Metanephros (tissue), 1 donor: Measurements from ENCODE around the gene SYMPK. TPM values are rescaled to one million over a fixed set of nuclear protein-coding genes. Genes with fewer than 3 reads are reported as not detected.

ENCODE experiments used
- total RNA-seq: library from RNA; depleted of rRNA; stranded (reverse); fragments of >200 nt; gene quantifications from one replicate; pipeline ENCODE4 v1.2.3, GENCODE V29; 2014

The SYMPK gene
- total RNA-seq, result 43.7 TPM

DNA sequence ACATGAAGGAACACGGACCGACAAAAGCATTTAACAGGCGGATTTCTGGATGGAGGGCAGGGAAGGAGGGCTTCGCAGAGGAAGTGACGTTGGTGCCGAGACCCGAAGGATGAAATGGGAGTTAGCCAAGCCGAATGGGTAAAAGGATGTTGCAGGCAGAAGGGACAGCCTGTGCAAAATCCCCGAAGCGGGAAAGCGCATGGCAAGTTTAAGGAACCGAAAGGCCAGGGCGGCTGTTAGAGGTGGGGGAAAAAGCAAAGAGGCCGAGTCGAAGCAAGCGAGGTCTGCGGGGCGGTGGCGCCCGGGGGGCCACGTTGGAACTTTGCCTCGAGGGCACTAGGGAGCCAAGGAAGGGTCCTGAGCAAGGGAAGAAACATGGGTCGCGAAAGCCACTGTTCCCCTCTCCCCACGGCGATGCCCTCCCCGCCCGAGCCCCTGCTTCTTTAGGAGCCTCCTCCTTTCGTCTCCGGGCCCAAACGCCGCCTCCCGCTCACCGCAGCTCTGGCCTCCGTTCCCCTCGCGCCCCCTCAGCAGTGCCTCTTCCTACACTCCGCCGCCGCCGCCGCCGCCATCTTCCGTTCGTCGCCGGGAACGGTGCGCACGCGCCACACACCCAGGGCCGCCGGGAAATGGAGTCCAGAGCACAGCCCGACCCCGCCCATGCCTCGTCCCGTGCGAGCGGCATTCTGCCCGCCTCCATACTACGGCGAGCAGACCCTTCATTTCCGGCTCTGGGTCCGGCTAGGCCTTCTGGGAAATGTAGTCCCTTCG lies at the start of gene SYMPK:
Gene SYMPK, minus strand, starts transcription at position 584 of the 771 bp plus-strand sequence. CDS start 8,652 bp downstream, outside the sequence.

DNA sequence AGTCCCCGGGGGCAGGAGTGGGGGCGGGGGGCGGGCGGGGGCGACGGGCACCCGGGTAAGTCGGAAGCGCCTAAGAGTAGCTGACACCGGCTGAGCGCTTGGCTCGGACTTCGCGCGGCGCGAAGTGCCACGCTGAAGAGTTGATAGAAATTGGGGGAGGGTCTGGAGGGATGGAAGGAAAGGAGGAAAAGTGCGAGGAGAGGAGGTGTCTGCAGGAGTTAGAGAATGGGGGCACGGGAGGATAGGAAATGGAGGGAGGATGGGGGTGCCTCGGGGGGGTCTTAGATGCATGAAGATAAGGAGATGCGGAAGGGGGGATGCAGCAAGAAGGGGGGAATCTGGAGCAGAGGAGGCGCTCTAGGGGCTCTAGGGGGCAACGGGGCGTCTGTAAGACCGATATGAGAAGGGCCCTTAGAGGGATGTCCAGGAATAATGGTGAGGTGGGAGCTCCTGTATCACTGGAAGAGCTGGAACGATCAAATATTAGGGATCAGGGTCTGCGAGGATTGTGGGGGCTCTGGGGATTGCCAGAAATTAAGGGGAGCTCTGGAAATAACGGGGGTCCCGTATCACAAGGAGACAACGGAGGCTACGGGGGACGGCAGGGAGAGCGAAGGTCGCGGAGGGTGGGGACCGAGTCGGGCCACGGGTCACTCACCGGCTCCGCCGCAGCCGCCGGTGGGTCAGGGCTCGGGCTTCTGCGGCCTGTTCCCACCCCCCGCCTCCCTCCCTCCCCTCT lies 39.1 kb upstream of the SYMPK start, which contains the start of gene MYPOP:
Gene MYPOP, minus strand, starts transcription at position 702 of the 739 bp plus-strand sequence. CDS start 840 bp downstream, outside the sequence.

DNA sequence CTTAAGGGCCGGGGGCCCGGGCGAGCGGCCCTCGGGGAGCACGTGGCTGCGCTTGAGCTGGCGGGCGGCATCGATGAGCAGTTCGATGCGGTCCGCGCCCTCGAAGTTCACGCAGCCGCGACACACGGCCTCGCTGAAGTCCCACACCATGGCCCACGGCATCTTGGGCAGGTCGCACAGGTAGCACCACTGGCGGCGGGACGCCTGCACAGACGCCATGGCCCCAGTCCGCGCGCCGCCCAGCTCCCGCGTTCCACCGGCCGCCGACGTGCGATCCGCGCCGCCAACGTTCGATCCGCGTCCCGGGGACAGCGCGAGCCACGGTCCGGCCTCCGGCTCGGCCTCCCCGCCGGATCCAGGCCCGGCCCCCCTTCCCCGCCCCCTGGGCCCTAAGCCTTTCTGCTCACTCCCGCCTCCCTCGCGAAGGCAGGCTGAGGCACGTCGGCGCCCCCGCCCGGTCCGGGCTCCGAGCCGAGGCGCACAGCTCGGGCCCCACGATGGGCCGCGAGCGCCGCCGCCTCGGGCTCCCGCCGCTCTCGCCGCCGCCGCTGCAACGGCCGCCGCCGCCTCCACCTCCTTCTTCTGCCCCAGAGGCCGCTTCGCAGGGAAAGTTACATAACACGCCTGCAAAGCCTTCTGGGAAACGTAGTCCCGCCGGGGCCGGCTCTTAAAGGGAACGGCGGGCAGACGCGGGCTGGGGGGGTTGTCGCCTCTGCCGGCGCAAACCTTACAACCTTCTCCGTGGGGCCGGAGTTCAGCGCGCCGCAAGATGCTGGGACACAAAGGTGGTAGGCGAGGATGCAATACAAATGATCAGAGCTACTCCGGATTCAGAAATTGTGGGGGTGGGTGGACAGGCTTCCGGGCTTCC lies 22.8 kb upstream of the SYMPK start, which contains the start of gene IRF2BP1:
Gene IRF2BP1, minus strand, starts transcription at position 586 of the 871 bp plus-strand sequence. Its CDS starts 367 bp downstream, at position 219.

DNA sequence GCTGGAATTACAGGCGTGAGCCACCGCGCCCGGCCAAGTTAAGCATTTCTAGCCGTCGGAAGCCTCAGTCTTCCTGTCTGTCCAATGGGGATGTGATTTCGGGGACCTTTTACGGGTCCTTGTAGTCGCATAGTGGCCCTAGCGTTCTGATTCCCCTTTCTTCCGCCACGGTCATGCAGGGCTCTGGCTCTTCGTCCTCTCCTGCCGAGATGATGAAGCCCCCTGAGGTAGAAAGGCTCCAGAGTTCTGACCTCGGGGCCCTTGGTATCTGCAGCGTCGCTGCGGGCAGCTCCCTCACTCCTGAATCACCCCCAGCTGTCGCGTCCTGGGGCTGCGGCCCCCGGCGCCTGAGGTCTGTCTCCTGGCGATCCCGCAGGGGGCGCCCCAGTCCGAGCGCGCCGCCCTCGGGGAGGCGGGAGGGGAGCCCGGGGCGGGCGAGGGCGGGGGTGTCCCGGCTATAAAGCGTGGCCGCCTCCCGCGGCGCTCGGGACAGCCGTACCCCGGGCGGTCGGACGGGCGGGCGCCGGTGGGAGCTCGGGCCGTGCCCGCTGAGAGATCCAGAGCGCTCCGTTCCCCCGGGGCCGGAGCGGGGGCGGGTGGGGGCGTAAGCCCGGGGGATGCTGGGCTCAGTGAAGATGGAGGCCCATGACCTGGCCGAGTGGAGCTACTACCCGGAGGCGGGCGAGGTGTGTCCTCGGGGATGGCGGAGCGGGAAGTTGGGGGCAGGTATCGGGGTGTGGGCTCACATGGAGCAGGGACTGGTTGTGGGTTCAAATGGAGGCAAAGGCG lies 1.1 kb upstream of the SYMPK start, which contains the start of gene FOXA3:
Gene FOXA3, plus strand, starts transcription at position 487 of the 789 bp plus-strand sequence. Its CDS starts 131 bp downstream, at position 618.

DNA sequence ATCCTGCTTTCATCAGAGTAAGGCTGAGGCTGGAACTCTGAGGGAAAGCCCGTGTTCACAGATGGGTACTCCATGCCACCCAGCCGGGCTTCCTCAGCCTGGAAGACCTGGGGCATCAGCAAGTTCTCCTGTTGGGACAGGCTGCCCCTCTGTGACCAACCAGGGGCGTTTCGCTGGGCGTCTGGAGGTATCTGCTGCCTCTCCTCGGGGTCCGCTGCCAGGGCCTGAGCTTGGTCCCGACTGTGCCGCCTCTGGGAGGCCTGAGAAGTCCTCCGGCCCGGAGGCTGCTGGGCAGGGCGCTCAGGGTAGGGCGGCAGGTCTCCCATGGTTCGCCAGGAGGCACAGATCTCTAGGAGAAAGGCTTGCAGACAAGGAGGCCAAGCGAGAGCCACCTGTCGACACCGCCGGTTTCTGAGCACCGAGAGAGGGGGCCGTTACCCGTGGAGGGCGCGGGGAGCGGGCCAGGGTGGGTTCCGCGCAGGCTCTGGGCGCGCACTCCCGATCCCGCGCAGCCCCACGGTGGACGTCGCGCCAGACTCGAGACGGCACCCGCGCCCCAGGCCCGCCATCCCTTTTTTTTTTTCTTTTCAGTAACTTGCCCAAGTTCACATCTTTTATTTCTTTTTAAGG lies 48.0 kb downstream of the SYMPK start, which contains the start of gene RSPH6A:
Gene RSPH6A, minus strand, starts transcription at position 458 of the 630 bp plus-strand sequence. Its CDS starts 132 bp downstream, at position 326.

DNA sequence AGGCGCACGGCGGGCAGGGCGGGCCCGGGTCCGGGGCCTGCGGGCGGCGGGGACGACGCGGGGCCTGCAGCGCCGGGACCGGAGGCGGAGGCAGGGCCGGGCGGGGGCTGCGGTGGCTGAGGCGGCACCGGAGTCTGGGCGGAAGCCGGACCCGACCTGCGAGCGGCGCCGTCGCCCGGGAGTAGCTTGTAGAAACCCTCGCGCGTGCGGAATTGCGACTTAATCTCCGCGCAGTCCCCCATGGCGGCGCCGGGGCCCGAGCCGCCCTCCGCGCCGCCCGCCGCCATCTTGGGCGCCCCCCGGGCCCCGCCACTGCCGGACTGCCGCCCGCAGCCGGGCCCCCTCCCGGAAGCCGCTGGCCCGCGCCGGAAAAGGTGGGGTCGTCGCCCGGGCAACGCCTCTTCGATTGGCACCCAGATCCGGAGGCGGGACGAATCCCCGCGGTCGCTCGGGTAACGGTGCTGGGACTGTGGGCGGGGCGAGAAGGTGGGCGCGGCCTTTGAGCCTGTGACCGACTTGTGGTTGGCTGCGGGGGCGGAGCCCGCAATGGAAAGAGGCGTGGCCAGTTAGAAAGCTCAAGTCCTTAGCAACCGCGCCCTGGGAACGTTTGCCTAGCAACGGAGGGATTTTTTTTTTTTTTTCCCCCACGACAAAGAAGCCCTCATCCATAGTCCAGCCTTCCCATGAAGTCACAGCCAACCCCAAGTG lies 70.3 kb downstream of the SYMPK start, which contains the start of gene DMWD:
Gene DMWD, minus strand, starts transcription at position 376 of the 708 bp plus-strand sequence. Its CDS starts 89 bp downstream, at position 287.

DNA sequence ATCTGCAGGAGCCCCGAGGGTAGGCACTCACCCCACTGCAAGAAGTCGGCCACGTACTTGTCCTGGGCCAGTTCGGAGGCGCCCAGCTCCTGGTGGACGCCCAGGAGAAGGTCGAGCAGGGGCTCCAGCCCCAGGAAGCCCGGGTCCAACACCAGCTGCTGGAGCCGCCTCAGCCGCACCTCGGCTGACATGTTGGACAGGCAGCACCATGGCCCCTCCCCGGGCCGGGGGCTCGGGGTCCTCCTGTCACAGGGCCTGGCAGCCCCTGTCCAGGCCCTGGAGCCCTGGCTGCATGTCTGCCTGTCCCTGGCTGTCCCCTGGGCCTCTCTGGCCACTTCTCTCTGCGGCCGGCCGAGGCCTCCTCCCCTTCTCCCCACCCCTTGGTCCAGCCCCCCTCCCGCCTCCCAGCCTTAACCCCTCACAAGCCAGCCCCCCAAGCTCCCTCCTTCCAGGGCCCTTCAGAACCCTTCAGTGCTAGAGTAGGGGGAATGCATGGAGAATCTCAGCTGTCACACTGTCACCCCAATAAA lies 80.7 kb downstream of the SYMPK start, which contains the start of gene DMPK:
Gene DMPK, minus strand, starts transcription at position 329 of the 530 bp plus-strand sequence. Its CDS starts 138 bp downstream, at position 191.

DNA sequence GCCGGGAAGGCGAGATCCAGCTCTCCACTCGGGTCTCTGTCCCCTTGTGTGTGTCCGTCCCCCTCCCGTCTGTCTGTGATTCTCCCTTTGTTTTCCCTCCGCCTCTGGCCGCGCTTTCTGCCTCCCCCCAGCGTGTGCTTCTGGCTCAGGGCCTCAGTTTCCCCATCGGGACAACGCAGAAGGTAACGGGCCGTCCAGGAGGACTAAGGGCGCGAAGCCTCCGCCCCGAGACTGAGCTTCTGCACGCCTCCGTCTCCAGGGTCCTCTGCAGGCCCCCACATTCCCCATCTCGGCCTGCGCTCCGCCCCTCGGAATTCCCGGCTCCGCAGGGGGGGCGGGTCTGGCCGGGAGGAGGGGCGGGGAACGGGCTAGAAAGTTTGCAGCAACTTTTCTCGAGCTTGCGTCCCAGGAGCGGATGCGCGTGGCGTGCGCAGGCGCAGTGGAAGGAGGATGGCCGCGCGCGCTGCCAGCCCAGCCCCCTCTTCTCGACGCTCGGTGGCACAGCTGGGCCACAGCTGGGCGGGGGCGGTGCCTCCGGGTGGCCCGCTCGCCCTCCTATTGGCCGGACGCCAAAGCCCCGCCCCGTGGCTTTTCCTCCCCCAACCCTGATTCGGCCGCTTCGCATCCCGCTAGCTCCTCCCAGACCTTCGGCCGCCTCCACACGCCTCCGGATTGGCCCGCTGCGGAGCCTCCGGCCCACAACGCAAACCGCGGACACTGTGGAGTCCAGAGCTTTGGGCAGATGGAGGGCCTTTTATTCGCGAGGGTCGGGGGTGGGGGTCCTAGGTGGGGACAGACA lies 93.8 kb downstream of the SYMPK start, which contains the start of gene SIX5:
Gene SIX5, minus strand, starts transcription at position 269 of the 799 bp plus-strand sequence. CDS start 408 bp downstream, outside the sequence.

Other genes starting within 250 kb of the SYMPK start
- 26.5 TPM for gene EML2, start 223.8 kb downstream of the SYMPK start, total RNA-seq
- gene GIPR, start 194.9 kb downstream of the SYMPK start, total RNA-seq, result 4.1 TPM
- gene SNRPD2, start 171.2 kb downstream of the SYMPK start, total RNA-seq, result 271 TPM
- gene QPCTL, start 170.5 kb downstream of the SYMPK start, total RNA-seq, result 6.9 TPM
- gene FBXO46, start 132.3 kb downstream of the SYMPK start, total RNA-seq, result 13.3 TPM
- gene MEIOSIN, start 129.7 kb downstream of the SYMPK start, total RNA-seq, result not detected
- 24.2 TPM for gene SIX5, start 93.9 kb downstream of the SYMPK start, total RNA-seq
- gene DMPK, start 80.7 kb downstream of the SYMPK start, total RNA-seq, result 53.2 TPM
- 54.0 TPM for gene DMWD, start 70.3 kb downstream of the SYMPK start, total RNA-seq
- gene RSPH6A, start 47.8 kb downstream of the SYMPK start, total RNA-seq, result 0.18 TPM
- gene FOXA3, start 1.2 kb upstream of the SYMPK start, total RNA-seq, result 1.3 TPM
- 42.9 TPM for gene IRF2BP1, start 23.0 kb upstream of the SYMPK start, total RNA-seq
- gene MYPOP, start 39.5 kb upstream of the SYMPK start, total RNA-seq, result 3.8 TPM
- not detected for gene NANOS2, start 51.6 kb upstream of the SYMPK start, total RNA-seq
- 2.7 TPM for gene NOVA2, start 110.7 kb upstream of the SYMPK start, total RNA-seq
- 12.9 TPM for gene CCDC61, start 132.3 kb upstream of the SYMPK start, total RNA-seq
- gene PGLYRP1, start 159.9 kb upstream of the SYMPK start, total RNA-seq, result 9.9 TPM
- gene IGFL4, start 177.9 kb upstream of the SYMPK start, total RNA-seq, result 0.58 TPM